Measurements from ENCODE around the gene GCNT1.
A peak's percentile ranks its signal among the peaks of the same experiment; 100 is the strongest.

Gene GCNT1

GRCh38 chr9:76459694-76460635 is 983 bp downstream of the GCNT1 start:
- Histone ChIP-seq H2BK12ac (ENCODE audit: low read length) (no peak overlapping the region), H3K18ac (ENCODE audit: low read length) (no peak overlapping the region), H2BK120ac (ENCODE audit: insufficient read depth, low read length, poor library complexity) (no peak overlapping the region), H3K27me3 (ENCODE audit: insufficient read depth, low read length) (no peaks in the 10 kb centered on the region), H2AFZ (ENCODE audit: insufficient read depth, low read length, poor library complexity) (peak overlapping the region; percentile 56), H2BK5ac (ENCODE audit: low read depth, low read length, poor library complexity) (no peak overlapping the region), H3K14ac (ENCODE audit: low read length) (no peak overlapping the region), H3K79me1 (ENCODE audit: low read length) (peaks cover 2% of the 10 kb centered on the region), H3K4ac (ENCODE audit: low read depth, low read length) (no peak overlapping the region), H2AK5ac (ENCODE audit: low read length) (no peak overlapping the region), H3K4me1 (ENCODE audit: control insufficient read depth in 1 of 2, insufficient read depth in 2 of 2, low read length in 2 of 2) (no peaks in the 10 kb centered on the region), H3K23ac (ENCODE audit: low read length) (no peak overlapping the region), H4K12ac (ENCODE audit: low read depth, low read length) (no peak overlapping the region), H3K9ac (ENCODE audit: low read length) (no peak overlapping the region), H3K27ac (ENCODE audit: low read depth, low read length) (no peak overlapping the region), H4K8ac (ENCODE audit: low read depth, low read length) (no peak overlapping the region), H3K4me2 (ENCODE audit: low read length) (peak overlapping the region; percentile 98), H3K9me3 (ENCODE audit: insufficient read depth, low read depth, low read length) (no peaks in the 10 kb centered on the region), H4K91ac (ENCODE audit: low read depth, low read length) (no peak overlapping the region), H3K36me3 (ENCODE audit: control insufficient read depth in 1 of 2, insufficient read depth in 2 of 2, low read length in 2 of 2) (no peaks in the 10 kb centered on the region), H3K79me2 (ENCODE audit: control insufficient read depth, insufficient read depth, low read length, poor library complexity) (no peaks in the 10 kb centered on the region), H3K4me3 (ENCODE audit: low read depth, low read length) (peak overlapping the region; percentile 78)
- peak; percentile 90 to 93 for DNase-seq
- WGBS (ENCODE audit: extremely low coverage, insufficient coverage, insufficient read length): no CpG with 5 or more reads among the region's 32 CpGs

DNA sequence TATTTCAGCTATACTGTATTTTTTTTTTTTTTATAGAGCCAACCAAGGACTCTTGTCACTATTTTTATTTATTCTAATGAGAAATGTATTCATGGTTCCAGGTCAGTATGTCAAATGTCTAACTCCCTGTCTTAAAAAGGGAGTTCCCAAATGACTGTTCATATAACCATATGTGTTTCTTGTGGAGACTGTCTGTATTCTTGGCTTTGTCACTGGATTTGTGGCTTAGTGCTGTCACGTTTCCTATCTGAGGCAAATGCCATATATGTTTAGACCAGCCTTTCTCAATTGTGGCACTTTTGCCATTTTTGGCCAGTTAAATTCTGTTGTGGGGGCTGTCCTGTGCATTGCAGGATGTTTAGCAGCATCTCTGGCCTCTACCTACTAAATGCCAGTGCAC is 3.1 kb downstream of the GCNT1 start:
- Histone ChIP-seq H3K14ac (ENCODE audit: low read length) (no peak overlapping the region), H3K27ac (ENCODE audit: low read depth, low read length) (no peak overlapping the region)
- no CpG with 5 or more reads among the region's 1 CpG for WGBS (ENCODE audit: extremely low coverage, insufficient coverage, insufficient read length)

DNA sequence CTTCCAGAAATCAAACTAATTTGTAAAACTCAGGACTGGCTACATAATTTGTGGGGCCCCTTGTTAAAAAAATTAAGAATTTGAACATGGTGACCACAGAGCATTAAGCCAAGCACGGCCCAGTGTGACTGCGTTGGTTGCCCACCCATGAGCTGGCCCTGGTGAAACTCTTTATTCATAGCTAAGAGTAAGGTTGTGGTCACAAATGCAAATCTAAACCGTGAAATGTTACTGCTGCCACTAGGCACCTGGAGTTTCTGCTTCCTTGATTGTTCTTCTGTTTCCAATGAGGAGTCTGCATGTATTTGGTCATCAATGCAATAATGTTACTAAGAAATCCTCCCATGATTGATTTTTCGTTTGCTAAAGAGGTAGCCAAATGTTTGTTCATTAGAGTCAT is 4.2 kb downstream of the GCNT1 start:
- Histone ChIP-seq H3K79me1 (ENCODE audit: low read length) (peaks cover 2% of the 10 kb centered on the region), H2BK12ac (ENCODE audit: low read length) (no peak overlapping the region), H3K27ac (ENCODE audit: low read depth, low read length) (no peak overlapping the region), H4K12ac (ENCODE audit: low read depth, low read length) (no peak overlapping the region), H3K9me3 (ENCODE audit: insufficient read depth, low read depth, low read length) (no peaks in the 10 kb centered on the region), H3K36me3 (ENCODE audit: control insufficient read depth in 1 of 2, insufficient read depth in 2 of 2, low read length in 2 of 2) (no peaks in the 10 kb centered on the region), H3K23ac (ENCODE audit: low read length) (no peak overlapping the region), H2AFZ (ENCODE audit: insufficient read depth, low read length, poor library complexity) (no peak overlapping the region), H3K18ac (ENCODE audit: low read length) (no peak overlapping the region), H3K4me2 (ENCODE audit: low read length) (no peak overlapping the region), H3K14ac (ENCODE audit: low read length) (no peak overlapping the region), H2AK5ac (ENCODE audit: low read length) (no peak overlapping the region), H3K4ac (ENCODE audit: low read depth, low read length) (no peak overlapping the region), H2BK5ac (ENCODE audit: low read depth, low read length, poor library complexity) (no peak overlapping the region), H4K8ac (ENCODE audit: low read depth, low read length) (no peak overlapping the region), H2BK120ac (ENCODE audit: insufficient read depth, low read length, poor library complexity) (no peak overlapping the region), H3K4me3 (ENCODE audit: low read depth, low read length) (no peak overlapping the region), H3K4me1 (ENCODE audit: control insufficient read depth in 1 of 2, insufficient read depth in 2 of 2, low read length in 2 of 2) (no peaks in the 10 kb centered on the region), H3K79me2 (ENCODE audit: control insufficient read depth, insufficient read depth, low read length, poor library complexity) (no peaks in the 10 kb centered on the region), H3K9ac (ENCODE audit: low read length) (no peak overlapping the region), H3K27me3 (ENCODE audit: insufficient read depth, low read length) (no peaks in the 10 kb centered on the region), H4K91ac (ENCODE audit: low read depth, low read length) (no peak overlapping the region)
- no CpG with 5 or more reads among the region's 4 CpGs for WGBS (ENCODE audit: extremely low coverage, insufficient coverage, insufficient read length)
- DNase-seq: no peak

More for the DNA sequence above, 3.1 kb downstream of the GCNT1 start:
- H3K27me3 ChIP-seq (ENCODE audit: insufficient read depth, low read length): no peaks in the 10 kb centered on the region
- no peak overlapping the region for H3K4me3 ChIP-seq (ENCODE audit: low read depth, low read length)
- no peak overlapping the region for H2BK12ac ChIP-seq (ENCODE audit: low read length)
- no peak for DNase-seq
- H3K79me1 ChIP-seq (ENCODE audit: low read length): peaks cover 2% of the 10 kb centered on the region
- no peaks in the 10 kb centered on the region for H3K79me2 ChIP-seq (ENCODE audit: control insufficient read depth, insufficient read depth, low read length, poor library complexity)
- no peaks in the 10 kb centered on the region for H3K9me3 ChIP-seq (ENCODE audit: insufficient read depth, low read depth, low read length)
- H3K36me3 ChIP-seq (ENCODE audit: control insufficient read depth in 1 of 2, insufficient read depth in 2 of 2, low read length in 2 of 2): no peaks in the 10 kb centered on the region
- H4K12ac ChIP-seq (ENCODE audit: low read depth, low read length): no peak overlapping the region
- H4K8ac ChIP-seq (ENCODE audit: low read depth, low read length): no peak overlapping the region
- no peak overlapping the region for H2BK5ac ChIP-seq (ENCODE audit: low read depth, low read length, poor library complexity)
- no peak overlapping the region for H3K4me2 ChIP-seq (ENCODE audit: low read length)
- H3K4ac ChIP-seq (ENCODE audit: low read depth, low read length): no peak overlapping the region
- H4K91ac ChIP-seq (ENCODE audit: low read depth, low read length): no peak overlapping the region
- no peak overlapping the region for H3K9ac ChIP-seq (ENCODE audit: low read length)
- no peak overlapping the region for H2BK120ac ChIP-seq (ENCODE audit: insufficient read depth, low read length, poor library complexity)
- H3K23ac ChIP-seq (ENCODE audit: low read length): no peak overlapping the region
- no peak overlapping the region for H2AK5ac ChIP-seq (ENCODE audit: low read length)
- H3K18ac ChIP-seq (ENCODE audit: low read length): no peak overlapping the region
- H2AFZ ChIP-seq (ENCODE audit: insufficient read depth, low read length, poor library complexity): no peak overlapping the region
- H3K4me1 ChIP-seq (ENCODE audit: control insufficient read depth in 1 of 2, insufficient read depth in 2 of 2, low read length in 2 of 2): no peaks in the 10 kb centered on the region

GRCh38 chr9:76464706-76465105 is 5.7 kb downstream of the GCNT1 start:
- no peaks in the 10 kb centered on the region for H3K79me1 ChIP-seq (ENCODE audit: low read length)
- peak in 1 of 2 donors; percentile 59 for DNase-seq
- H3K9ac ChIP-seq (ENCODE audit: low read length): no peak overlapping the region
- H3K14ac ChIP-seq (ENCODE audit: low read length): no peak overlapping the region
- H2BK12ac ChIP-seq (ENCODE audit: low read length): no peak overlapping the region
- H3K27me3 ChIP-seq (ENCODE audit: insufficient read depth, low read length): no peaks in the 10 kb centered on the region
- no peak overlapping the region for H4K8ac ChIP-seq (ENCODE audit: low read depth, low read length)
- H3K9me3 ChIP-seq (ENCODE audit: insufficient read depth, low read depth, low read length): no peaks in the 10 kb centered on the region
- H3K4me3 ChIP-seq (ENCODE audit: low read depth, low read length): no peak overlapping the region
- H4K12ac ChIP-seq (ENCODE audit: low read depth, low read length): no peak overlapping the region
- H3K23ac ChIP-seq (ENCODE audit: low read length): no peak overlapping the region
- no peak overlapping the region for H2AFZ ChIP-seq (ENCODE audit: insufficient read depth, low read length, poor library complexity)
- no peaks in the 10 kb centered on the region for H3K4me1 ChIP-seq (ENCODE audit: control insufficient read depth in 1 of 2, insufficient read depth in 2 of 2, low read length in 2 of 2)
- no CpG with 5 or more reads among the region's 1 CpG for WGBS (ENCODE audit: extremely low coverage, insufficient coverage, insufficient read length)
- H3K4ac ChIP-seq (ENCODE audit: low read depth, low read length): no peak overlapping the region
- H3K4me2 ChIP-seq (ENCODE audit: low read length): no peak overlapping the region
- no peak overlapping the region for H4K91ac ChIP-seq (ENCODE audit: low read depth, low read length)
- no peaks in the 10 kb centered on the region for H3K36me3 ChIP-seq (ENCODE audit: control insufficient read depth in 1 of 2, insufficient read depth in 2 of 2, low read length in 2 of 2)
- H3K27ac ChIP-seq (ENCODE audit: low read depth, low read length): no peak overlapping the region
- no peak overlapping the region for H2AK5ac ChIP-seq (ENCODE audit: low read length)
- H3K18ac ChIP-seq (ENCODE audit: low read length): no peak overlapping the region
- H2BK5ac ChIP-seq (ENCODE audit: low read depth, low read length, poor library complexity): no peak overlapping the region
- no peaks in the 10 kb centered on the region for H3K79me2 ChIP-seq (ENCODE audit: control insufficient read depth, insufficient read depth, low read length, poor library complexity)
- H2BK120ac ChIP-seq (ENCODE audit: insufficient read depth, low read length, poor library complexity): no peak overlapping the region
